ENCODE results near the gene SLC35F6. TPM values are rescaled to one million over a fixed set of nuclear protein-coding genes. Genes with fewer than 3 reads are reported as not detected.
"Not testable (repeated sequence)": the region's sequence is repeated elsewhere in the genome, so short reads cannot be mapped to it uniquely, and the experiment has no call there.

Gene SLC35F6
- total and polyA plus RNA-seq, 5 donors = 18.8 to 34.3 (median 25.4) TPM

GRCh38 chr2:26744953-26745352 is 19.1 kb upstream of the SLC35F6 start:
- Histone ChIP-seq H3K27me3 (ENCODE audit: control insufficient read depth, insufficient read depth) (no peaks in the 10 kb centered on the region), H3K27ac (ENCODE audit: low read length) (no peak overlapping the region), H3K9me3 (ENCODE audit: control insufficient read depth, low read length) (no peaks in the 10 kb centered on the region), H3K4me3 (ENCODE audit: low read length) (no peak overlapping the region), H3K4me1 (ENCODE audit: control insufficient read depth, insufficient read depth, low read length) (no peaks in the 10 kb centered on the region)
- ATAC-seq = no peak
- 90% methylated on average over 3 of the region's 3 CpGs for WGBS
- DNase-seq = no peak
- intact Hi-C loops (cut with DNase I) = loop anchor here in 3 of 4 donors (1.0 to 2.0 kb wide), 3 partner anchors 138 to 140 kb away; no protein-coding TSS in a partner anchor

- 21% methylated on average over 9 of the region's 9 CpGs for WGBS
- Histone ChIP-seq H3K27ac (ENCODE audit: low read length) (no peak overlapping the region), H3K27me3 (ENCODE audit: control insufficient read depth, insufficient read depth) (no peaks in the 10 kb centered on the region), H3K4me1 (ENCODE audit: control insufficient read depth, insufficient read depth, low read length) (no peaks in the 10 kb centered on the region), H3K4me3 (ENCODE audit: low read length) (no peak overlapping the region), H3K9me3 (ENCODE audit: control insufficient read depth, low read length) (no peaks in the 10 kb centered on the region)
- peak; percentile 84 to 86 for ATAC-seq
- intact Hi-C loops (cut with DNase I) = loop anchor here (1.0 to 2.0 kb wide), 3 partner anchors 139 to 141 kb away; no protein-coding TSS in a partner anchor
- DNase-seq = peak; percentile 86 to 93 (median 91)
Measured at GRCh38 chr2:26745609-26746327, 18.3 kb upstream of the SLC35F6 start.

- Histone ChIP-seq H3K4me1 (ENCODE audit: control insufficient read depth, insufficient read depth, low read length) (no peaks in the 10 kb centered on the region), H3K4me3 (ENCODE audit: low read length) (no peak overlapping the region), H3K27ac (ENCODE audit: low read length) (no peak overlapping the region), H3K9me3 (ENCODE audit: control insufficient read depth, low read length) (no peaks in the 10 kb centered on the region), H3K27me3 (ENCODE audit: control insufficient read depth, insufficient read depth) (no peaks in the 10 kb centered on the region)
- ATAC-seq (no peak), DNase-seq (no peak)
- WGBS = 71% methylated on average over 3 of the region's 3 CpGs
- intact Hi-C loops (cut with DNase I) = loop anchor here in 1 of 4 donors (2.0 kb wide), 1 partner anchor 142 kb away; no protein-coding TSS in a partner anchor
Measured at GRCh38 chr2:26746934-26747333, 17.1 kb upstream of the SLC35F6 start.

GRCh38 chr2:26749787-26750420 is 14.2 kb upstream of the SLC35F6 start:
- H3K27me3 ChIP-seq (ENCODE audit: control insufficient read depth, insufficient read depth); intact Hi-C loops (cut with DNase I); H3K27ac ChIP-seq (ENCODE audit: low read length): not testable (repeated sequence)

GRCh38 chr2:26750467-26750866 is 13.6 kb upstream of the SLC35F6 start:
- H3K27me3 ChIP-seq (ENCODE audit: control insufficient read depth, insufficient read depth); H3K4me1 ChIP-seq (ENCODE audit: control insufficient read depth, insufficient read depth, low read length); H3K4me3 ChIP-seq (ENCODE audit: low read length); ATAC-seq; H3K9me3 ChIP-seq (ENCODE audit: control insufficient read depth, low read length); DNase-seq; intact Hi-C loops (cut with DNase I); H3K27ac ChIP-seq (ENCODE audit: low read length): not testable (repeated sequence)
- WGBS = 80% methylated on average over 11 of the region's 11 CpGs

More at GRCh38 chr2:26749787-26750420, 14.2 kb upstream of the SLC35F6 start:
- ATAC-seq; H3K4me1 ChIP-seq (ENCODE audit: control insufficient read depth, insufficient read depth, low read length); H3K9me3 ChIP-seq (ENCODE audit: control insufficient read depth, low read length); H3K4me3 ChIP-seq (ENCODE audit: low read length); DNase-seq: not testable (repeated sequence)
- whole genome bisulfite sequencing = 40% methylated on average over 8 of the region's 8 CpGs

- Histone ChIP-seq H3K4me1 (ENCODE audit: control insufficient read depth, insufficient read depth, low read length) (no peaks in the 10 kb centered on the region), H3K27ac (ENCODE audit: low read length) (no peak overlapping the region), H3K27me3 (ENCODE audit: control insufficient read depth, insufficient read depth) (no peaks in the 10 kb centered on the region), H3K9me3 (ENCODE audit: control insufficient read depth, low read length) (no peaks in the 10 kb centered on the region), H3K4me3 (ENCODE audit: low read length) (no peak overlapping the region)
- DNase-seq (no peak), ATAC-seq (no peak)
- 80% methylated on average over 3 of the region's 3 CpGs for WGBS
- intact Hi-C loops (cut with DNase I) = no loop called here
Measured at GRCh38 chr2:26752656-26753055, 11.4 kb upstream of the SLC35F6 start.

- no peak overlapping the region for H3K27ac ChIP-seq (ENCODE audit: low read length)
- DNase-seq (no peak), ATAC-seq (no peak)
- 93% methylated on average over 4 of the region's 4 CpGs for WGBS
- intact Hi-C loops (cut with DNase I) = no loop called here
- no peaks in the 10 kb centered on the region for H3K9me3 ChIP-seq (ENCODE audit: control insufficient read depth, low read length)
- peaks cover 7% of the 10 kb centered on the region for H3K4me1 ChIP-seq (ENCODE audit: control insufficient read depth, insufficient read depth, low read length)
- H3K4me3 ChIP-seq (ENCODE audit: low read length) = no peak overlapping the region
- H3K27me3 ChIP-seq (ENCODE audit: control insufficient read depth, insufficient read depth) = no peaks in the 10 kb centered on the region
Measured at GRCh38 chr2:26754539-26754938, 9.5 kb upstream of the SLC35F6 start.

- WGBS = 80% methylated on average over 4 of the region's 4 CpGs
- no peaks in the 10 kb centered on the region for H3K9me3 ChIP-seq (ENCODE audit: control insufficient read depth, low read length)
- no peak for ATAC-seq
- intact Hi-C loops (cut with DNase I) = no loop called here
- no peak overlapping the region for H3K4me3 ChIP-seq (ENCODE audit: low read length)
- no peak overlapping the region for H3K27ac ChIP-seq (ENCODE audit: low read length)
- no peak for DNase-seq
- no peaks in the 10 kb centered on the region for H3K27me3 ChIP-seq (ENCODE audit: control insufficient read depth, insufficient read depth)
- H3K4me1 ChIP-seq (ENCODE audit: control insufficient read depth, insufficient read depth, low read length) = peaks cover 7% of the 10 kb centered on the region
Measured at GRCh38 chr2:26754972-26755670, 9.0 kb upstream of the SLC35F6 start.

GRCh38 chr2:26756337-26756736 is 7.7 kb upstream of the SLC35F6 start:
- DNase-seq = no peak
- no peak for ATAC-seq
- H3K4me3 ChIP-seq (ENCODE audit: low read length) = no peak overlapping the region
- no peaks in the 10 kb centered on the region for H3K9me3 ChIP-seq (ENCODE audit: control insufficient read depth, low read length)
- no peak overlapping the region for H3K27ac ChIP-seq (ENCODE audit: low read length)
- intact Hi-C loops (cut with DNase I) = no loop called here
- peaks cover 7% of the 10 kb centered on the region for H3K4me1 ChIP-seq (ENCODE audit: control insufficient read depth, insufficient read depth, low read length)
- no peaks in the 10 kb centered on the region for H3K27me3 ChIP-seq (ENCODE audit: control insufficient read depth, insufficient read depth)
- 64% methylated on average over 5 of the region's 5 CpGs for WGBS

GRCh38 chr2:26757873-26758789 is 6.0 kb upstream of the SLC35F6 start:
- peak in 1 of 3 donors; percentile 40 for DNase-seq
- peaks cover 7% of the 10 kb centered on the region for H3K4me1 ChIP-seq (ENCODE audit: control insufficient read depth, insufficient read depth, low read length)
- peak overlapping the region; percentile 83 for H3K27ac ChIP-seq (ENCODE audit: low read length)
- intact Hi-C loops (cut with DNase I) = no loop called here
- no peaks in the 10 kb centered on the region for H3K9me3 ChIP-seq (ENCODE audit: control insufficient read depth, low read length)
- H3K27me3 ChIP-seq (ENCODE audit: control insufficient read depth, insufficient read depth) = no peaks in the 10 kb centered on the region
- ATAC-seq = peak; percentile 54 to 83
- WGBS = 53% methylated on average over 6 of the region's 6 CpGs
- no peak overlapping the region for H3K4me3 ChIP-seq (ENCODE audit: low read length)
